Measurements from ENCODE around the gene FAAP100.

GRCh38 chr17:81576621-81577277, 24.6 kb upstream of the FAAP100 start:
- TF ChIP-seq CTCF (IDR thresholded peaks at IDR 0.05) (no peak), POLR2A (IDR thresholded peaks at IDR 0.05) (no peak)
